ENCODE data around the gene CNPY3. TPM values are rescaled to one million over a fixed set of nuclear protein-coding genes. Genes with fewer than 3 reads are reported as not detected.
A peak's percentile ranks its signal among the peaks of the same experiment; 100 is the strongest.

The CNPY3 gene
- polyA plus RNA-seq, 1 of the 3 experiments (the other 2 are of a cell fraction), result 77.5 TPM

DNA sequence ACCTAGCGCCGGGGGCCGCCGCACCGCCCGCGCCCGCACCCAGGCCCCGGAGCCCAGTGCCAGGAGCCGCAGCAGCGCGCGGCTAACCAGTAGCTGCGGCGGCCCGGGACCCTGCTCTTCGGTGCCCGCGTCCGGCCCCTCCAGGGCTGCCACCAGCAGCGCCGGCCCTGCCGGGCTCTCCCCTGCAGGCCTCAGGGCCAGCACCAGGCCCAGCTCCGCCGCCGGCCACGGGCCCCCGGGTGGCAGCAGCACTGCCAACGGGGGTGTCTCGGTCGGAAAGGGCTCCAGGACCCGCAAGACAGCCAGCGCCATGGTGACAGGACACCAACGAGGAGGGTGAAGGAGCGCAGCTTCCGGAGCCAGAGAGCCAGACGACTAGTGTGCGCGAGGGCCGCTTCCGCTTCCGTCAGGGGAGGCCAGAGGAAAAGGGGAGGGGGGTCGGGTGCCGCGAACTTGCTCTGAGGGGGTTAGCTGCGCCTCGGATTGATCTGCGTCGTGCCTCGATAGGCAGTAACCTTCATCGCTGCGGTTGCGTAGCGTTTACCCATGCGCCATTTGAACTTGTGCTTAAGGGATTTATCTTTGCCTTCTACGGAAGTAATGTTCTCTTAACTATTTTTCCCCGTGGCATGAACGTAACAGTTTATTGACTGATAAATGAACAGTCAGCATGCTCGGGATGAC lies 49.7 kb downstream of the CNPY3 start, which contains the start of gene PEX6 (continued):
- no peak for TF ChIP-seq RXRA (IDR thresholded peaks at IDR 0.05; ENCODE audit: borderline replicate concordance, low read depth)
- TF ChIP-seq TCF12 (IDR thresholded peaks at IDR 0.05), result no peak; the same call in 1 of the 2 replicates
- TF ChIP-seq MEF2A (IDR thresholded peaks at IDR 0.05; ENCODE audit: borderline replicate concordance, low read depth), result no peak
- peak; percentile 85 for TF ChIP-seq TAF1 (IDR thresholded peaks at IDR 0.05; ENCODE audit: borderline replicate concordance, low read depth, low read length)
- TF ChIP-seq, protein P1, sequence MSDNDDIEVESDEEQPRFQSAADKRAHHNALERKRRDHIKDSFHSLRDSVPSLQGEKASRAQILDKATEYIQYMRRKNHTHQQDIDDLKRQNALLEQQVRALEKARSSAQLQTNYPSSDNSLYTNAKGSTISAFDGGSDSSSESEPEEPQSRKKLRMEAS (IDR thresholded peaks at IDR 0.05; ENCODE audit: low read depth), result peak; percentile 88
- 0 out of 4 replicates have a peak, but pooled peaks of 1 of the 2 experiments have one; percentile 7 for TF ChIP-seq EP300 (IDR thresholded peaks at IDR 0.05; ENCODE audit: borderline replicate concordance in 1 of 2, low read depth in 1 of 2, low read length in 1 of 2)
- TF ChIP-seq SIN3A (IDR thresholded peaks at IDR 0.05; ENCODE audit: borderline replicate concordance, low read depth, low read length), result peak; percentile 44; the same call in 1 of the 2 replicates
- TF ChIP-seq, protein P2, sequence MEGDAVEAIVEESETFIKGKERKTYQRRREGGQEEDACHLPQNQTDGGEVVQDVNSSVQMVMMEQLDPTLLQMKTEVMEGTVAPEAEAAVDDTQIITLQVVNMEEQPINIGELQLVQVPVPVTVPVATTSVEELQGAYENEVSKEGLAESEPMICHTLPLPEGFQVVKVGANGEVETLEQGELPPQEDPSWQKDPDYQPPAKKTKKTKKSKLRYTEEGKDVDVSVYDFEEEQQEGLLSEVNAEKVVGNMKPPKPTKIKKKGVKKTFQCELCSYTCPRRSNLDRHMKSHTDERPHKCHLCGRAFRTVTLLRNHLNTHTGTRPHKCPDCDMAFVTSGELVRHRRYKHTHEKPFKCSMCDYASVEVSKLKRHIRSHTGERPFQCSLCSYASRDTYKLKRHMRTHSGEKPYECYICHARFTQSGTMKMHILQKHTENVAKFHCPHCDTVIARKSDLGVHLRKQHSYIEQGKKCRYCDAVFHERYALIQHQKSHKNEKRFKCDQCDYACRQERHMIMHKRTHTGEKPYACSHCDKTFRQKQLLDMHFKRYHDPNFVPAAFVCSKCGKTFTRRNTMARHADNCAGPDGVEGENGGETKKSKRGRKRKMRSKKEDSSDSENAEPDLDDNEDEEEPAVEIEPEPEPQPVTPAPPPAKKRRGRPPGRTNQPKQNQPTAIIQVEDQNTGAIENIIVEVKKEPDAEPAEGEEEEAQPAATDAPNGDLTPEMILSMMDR (IDR thresholded peaks at IDR 0.05), result no peak
- peak; percentile 70 for TF ChIP-seq CHD2 (IDR thresholded peaks at IDR 0.05; ENCODE audit: low read length, partially characterized antibody)

DNA sequence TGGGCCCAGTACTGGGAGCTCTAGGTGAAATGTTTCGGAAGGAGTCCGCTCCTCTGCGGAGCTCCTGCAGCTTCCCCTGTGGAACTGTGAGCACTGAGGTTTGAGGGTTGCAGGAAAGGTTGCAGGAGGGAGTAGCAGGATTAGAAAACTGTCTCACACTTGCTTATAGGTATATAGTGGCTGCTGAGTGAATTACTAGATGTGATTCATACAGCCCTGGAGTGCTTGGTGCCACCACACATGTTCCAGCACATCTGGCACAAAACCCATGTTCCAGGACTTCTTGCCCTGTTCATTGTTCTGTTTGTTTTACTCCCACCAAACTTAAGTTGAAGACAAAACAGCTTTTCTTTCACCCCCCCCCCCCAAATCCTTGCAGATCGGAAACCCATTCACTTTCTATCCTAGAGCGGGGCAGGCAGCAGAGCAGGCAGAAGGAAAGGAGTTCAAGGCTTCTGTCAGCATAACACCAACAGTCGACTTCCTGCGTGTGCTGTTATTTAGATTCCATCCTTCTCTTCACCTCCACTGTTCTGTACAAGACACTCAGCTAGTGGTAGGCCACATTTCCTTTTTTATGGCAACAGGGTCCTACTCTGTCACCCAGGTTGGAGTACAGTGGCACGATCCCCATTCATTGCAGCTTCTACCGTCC lies 50.4 kb downstream of the CNPY3 start:
- Histone ChIP-seq H4K20me1 (ENCODE audit: insufficient read depth) (no peaks in the 10 kb centered on the region), H3K4me1 (ENCODE audit: control insufficient read depth in 1 of 2, insufficient read depth in 2 of 2, low read depth in 1 of 2, low read length in 1 of 2) (peaks cover 0 to 10% of the 10 kb centered on the region in 2 experiments; a peak in 2 of 4 replicates), H2AFZ (ENCODE audit: low read depth) (peak overlapping the region; percentile 86), H3K9me3 (no peaks in the 10 kb centered on the region), H3K79me2 (ENCODE audit: insufficient read depth) (peaks cover 40% of the 10 kb centered on the region), H3K27ac (ENCODE audit: low read depth in 2 of 2, low read length in 1 of 2) (peak overlapping the region; percentile 80 to 86), H3K27me3 (ENCODE audit: insufficient read depth) (no peaks in the 10 kb centered on the region), H3F3A (replicated peaks; ENCODE audit: insufficient read depth) (peaks cover 12% of the 10 kb centered on the region), H3K4me2 (peak overlapping the region; percentile 98), H3K9ac (peak overlapping the region; percentile 82), H3K36me3 (replicated peaks in 1 of 2; ENCODE audit: control insufficient read depth in 1 of 2, insufficient read depth in 2 of 2, low read length in 1 of 2) (peaks cover 0 to 5% of the 10 kb centered on the region in 2 experiments), H3K9me2 (no peaks in the 10 kb centered on the region), H3K4me3 (ENCODE audit: low read depth in 2 of 2, low read length in 1 of 2) (peak overlapping the region; percentile 66 to 81)
- POLR2A ChIA-PET, result interaction anchor here (0.6 to 2.6 kb wide), 14 partner anchors 10 to 1106 kb away, joined by 3 to 16 read pairs (median 4); partner anchors contain the start of genes CNPY3, KLHDC3, MEA1 and MRPL2
- CTCF ChIA-PET, result interaction anchor here (0.7 to 1.8 kb wide), 9 partner anchors 10 to 164 kb away, joined by 3 to 6 read pairs (median 4); partner anchors contain the start of gene CNPY3
- TF ChIP-seq MEF2A (IDR thresholded peaks at IDR 0.05; ENCODE audit: borderline replicate concordance, low read depth), result no peak
- no peak for TF ChIP-seq FOSL2 (IDR thresholded peaks at IDR 0.05; ENCODE audit: borderline replicate concordance, low read depth)
- no peak for TF ChIP-seq GATA2 (CRISPR knock-in tag; IDR thresholded peaks at IDR 0.05)
- no peak for TF ChIP-seq TAF1 (IDR thresholded peaks at IDR 0.05; ENCODE audit: borderline replicate concordance, low read depth, low read length)
- TF ChIP-seq JUND (IDR thresholded peaks at IDR 0.05), result no peak
- TF ChIP-seq SIN3A (IDR thresholded peaks at IDR 0.05; ENCODE audit: borderline replicate concordance, low read depth, low read length), result no peak
- no peak for TF ChIP-seq RCOR1 (IDR thresholded peaks at IDR 0.05; ENCODE audit: low read length)
- no peak for TF ChIP-seq YY1 (IDR thresholded peaks at IDR 0.05; ENCODE audit: low read depth)
- TF ChIP-seq RAD21 (IDR thresholded peaks at IDR 0.05; ENCODE audit: low read length), result no peak
- no peak for TF ChIP-seq FOXM1 (IDR thresholded peaks at IDR 0.05; ENCODE audit: low read depth)
- TF ChIP-seq, protein P3, sequence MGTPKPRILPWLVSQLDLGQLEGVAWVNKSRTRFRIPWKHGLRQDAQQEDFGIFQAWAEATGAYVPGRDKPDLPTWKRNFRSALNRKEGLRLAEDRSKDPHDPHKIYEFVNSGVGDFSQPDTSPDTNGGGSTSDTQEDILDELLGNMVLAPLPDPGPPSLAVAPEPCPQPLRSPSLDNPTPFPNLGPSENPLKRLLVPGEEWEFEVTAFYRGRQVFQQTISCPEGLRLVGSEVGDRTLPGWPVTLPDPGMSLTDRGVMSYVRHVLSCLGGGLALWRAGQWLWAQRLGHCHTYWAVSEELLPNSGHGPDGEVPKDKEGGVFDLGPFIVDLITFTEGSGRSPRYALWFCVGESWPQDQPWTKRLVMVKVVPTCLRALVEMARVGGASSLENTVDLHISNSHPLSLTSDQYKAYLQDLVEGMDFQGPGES (IDR thresholded peaks at IDR 0.05; ENCODE audit: low read depth, low read length), result no peak
- TF ChIP-seq RXRA (IDR thresholded peaks at IDR 0.05; ENCODE audit: borderline replicate concordance, low read depth), result no peak
- TF ChIP-seq GABPA (IDR thresholded peaks at IDR 0.05; ENCODE audit: low read depth), result no peak
- TF ChIP-seq EZH2phosphoT487 (IDR thresholded peaks at IDR 0.05; ENCODE audit: borderline replicate concordance, low read depth), result no peak
- TF ChIP-seq, protein P4, sequence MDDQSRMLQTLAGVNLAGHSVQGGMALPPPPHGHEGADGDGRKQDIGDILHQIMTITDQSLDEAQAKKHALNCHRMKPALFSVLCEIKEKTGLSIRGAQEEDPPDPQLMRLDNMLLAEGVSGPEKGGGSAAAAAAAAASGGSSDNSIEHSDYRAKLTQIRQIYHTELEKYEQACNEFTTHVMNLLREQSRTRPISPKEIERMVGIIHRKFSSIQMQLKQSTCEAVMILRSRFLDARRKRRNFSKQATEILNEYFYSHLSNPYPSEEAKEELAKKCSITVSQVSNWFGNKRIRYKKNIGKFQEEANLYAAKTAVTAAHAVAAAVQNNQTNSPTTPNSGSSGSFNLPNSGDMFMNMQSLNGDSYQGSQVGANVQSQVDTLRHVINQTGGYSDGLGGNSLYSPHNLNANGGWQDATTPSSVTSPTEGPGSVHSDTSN (IDR thresholded peaks at IDR 0.05), result no peak
- TF ChIP-seq, protein P5, sequence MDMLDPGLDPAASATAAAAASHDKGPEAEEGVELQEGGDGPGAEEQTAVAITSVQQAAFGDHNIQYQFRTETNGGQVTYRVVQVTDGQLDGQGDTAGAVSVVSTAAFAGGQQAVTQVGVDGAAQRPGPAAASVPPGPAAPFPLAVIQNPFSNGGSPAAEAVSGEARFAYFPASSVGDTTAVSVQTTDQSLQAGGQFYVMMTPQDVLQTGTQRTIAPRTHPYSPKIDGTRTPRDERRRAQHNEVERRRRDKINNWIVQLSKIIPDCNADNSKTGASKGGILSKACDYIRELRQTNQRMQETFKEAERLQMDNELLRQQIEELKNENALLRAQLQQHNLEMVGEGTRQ (IDR thresholded peaks at IDR 0.05; ENCODE audit: borderline replicate concordance, low read depth, low read length), result no peak
- TF ChIP-seq RFX5 (IDR thresholded peaks at IDR 0.05; ENCODE audit: low read length), result no peak
- TF ChIP-seq POLR2AphosphoS5 (IDR thresholded peaks at IDR 0.05; ENCODE audit: low read depth, low read length), result no peak
- WGBS (ENCODE audit: low lambda C conversion rate), result 66% methylated on average over 9 of the region's 9 CpGs
- peak; percentile 49 for DNase-seq
